Effector CD8-positive, alpha-beta T cell (primary cell): Measurements from ENCODE around the gene CYP4F3.
"Not testable (repeated sequence)": the region's sequence is repeated elsewhere in the genome, so short reads cannot be mapped to it uniquely, and the experiment has no call there.

Experiments used
- DNase-seq: peaks from one replicate; lab custom pipeline; 2025; lab: John Stamatoyannopoulos, UW

The CYP4F3 gene

DNA sequence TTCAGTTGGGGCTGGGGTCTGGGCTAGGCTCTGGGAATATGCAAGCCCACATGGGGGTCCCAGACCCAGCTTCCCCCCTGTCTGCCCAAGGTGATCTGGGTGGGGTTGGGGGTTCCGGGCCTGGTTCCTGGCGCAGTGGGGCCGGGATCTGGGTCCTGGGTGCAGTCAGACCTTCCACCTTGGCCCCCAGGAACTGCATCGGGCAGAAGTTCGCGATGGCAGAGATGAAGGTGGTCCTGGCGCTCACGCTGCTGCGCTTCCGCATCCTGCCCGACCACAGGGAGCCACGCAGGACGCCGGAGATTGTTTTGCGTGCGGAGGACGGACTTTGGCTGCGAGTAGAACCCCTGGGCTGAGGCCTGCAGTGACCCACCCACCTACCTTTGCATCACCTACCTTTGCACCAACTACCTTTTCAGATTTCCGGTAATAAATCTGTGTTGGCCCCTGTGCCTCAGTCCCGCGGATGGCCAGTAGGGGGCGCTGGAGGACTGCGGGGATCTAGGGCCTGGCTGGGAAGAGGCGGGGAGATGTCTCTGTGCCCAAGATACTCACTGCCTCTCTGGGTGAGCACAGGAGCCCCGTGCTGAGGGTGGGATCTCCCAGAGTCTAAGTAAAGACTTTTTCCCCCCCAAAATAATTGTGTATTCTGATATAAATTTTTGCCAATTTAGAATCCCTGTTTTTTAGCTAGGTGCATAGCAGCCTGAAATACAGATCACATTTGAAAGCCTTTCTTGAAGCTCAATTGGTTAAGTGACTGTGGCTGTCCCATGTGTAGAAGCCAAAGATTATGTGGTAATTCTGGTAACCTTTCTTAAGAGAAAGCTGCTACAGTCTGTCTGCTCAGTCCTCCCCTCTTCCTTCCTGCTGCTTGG lies 11.5 kb upstream of the CYP4F3 start:
- peak; percentile 89 for DNase-seq

DNA sequence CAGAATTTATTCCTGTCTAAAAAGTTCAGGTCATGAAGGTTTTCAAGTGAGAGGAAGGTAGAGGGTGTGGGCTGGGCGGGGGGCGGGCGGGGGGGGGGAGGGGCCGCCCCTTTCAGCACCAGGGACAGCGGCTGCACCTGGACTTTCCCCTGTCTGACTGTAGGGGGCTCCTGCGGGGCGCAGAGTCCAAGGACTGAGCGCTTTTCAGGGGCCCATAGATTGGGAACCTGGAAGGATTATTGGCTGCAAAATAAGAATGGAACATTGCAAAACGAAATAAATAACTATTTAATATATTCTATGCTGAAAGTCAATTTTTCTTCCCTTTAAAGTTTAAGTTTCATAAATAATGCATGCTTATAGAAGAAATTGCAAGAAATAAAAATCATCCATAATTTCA lies 8.9 kb upstream of the CYP4F3 start:
- peak; percentile 30 for DNase-seq

DNA sequence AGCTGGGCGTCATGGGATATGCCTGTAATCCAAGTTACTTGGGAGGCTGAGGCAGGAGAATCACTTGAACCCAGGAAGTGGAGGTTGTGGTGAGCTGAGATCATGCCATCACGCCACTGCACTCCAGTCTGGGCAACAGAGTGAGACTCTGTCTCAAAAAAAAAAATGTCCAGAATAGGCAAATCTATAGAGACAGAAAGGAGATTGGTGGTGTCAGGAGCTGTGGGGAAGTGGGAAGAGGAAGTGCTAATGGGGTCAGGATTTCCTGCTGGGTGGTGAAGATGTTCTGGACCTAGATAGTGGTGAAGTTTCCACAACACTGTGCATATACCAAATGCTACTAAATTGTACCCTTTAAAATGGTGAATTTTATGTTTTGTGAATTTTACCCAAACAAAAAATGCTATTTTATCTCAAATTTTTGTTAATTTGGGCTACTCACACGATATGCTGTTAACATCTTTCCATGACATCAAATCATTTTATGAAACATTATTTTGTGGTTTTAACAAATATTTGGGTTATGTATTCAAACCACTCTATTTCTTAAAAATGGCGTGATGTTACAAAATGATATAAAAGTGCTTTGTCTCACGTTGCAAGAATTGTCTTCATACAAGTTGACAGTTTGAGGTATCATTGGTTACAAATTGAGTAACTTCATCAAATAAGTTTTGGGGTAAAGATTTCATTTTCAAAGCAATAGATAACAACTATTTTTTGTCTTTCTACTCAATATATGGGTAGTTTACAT lies 7.4 kb upstream of the CYP4F3 start:
- no peak for DNase-seq

DNA sequence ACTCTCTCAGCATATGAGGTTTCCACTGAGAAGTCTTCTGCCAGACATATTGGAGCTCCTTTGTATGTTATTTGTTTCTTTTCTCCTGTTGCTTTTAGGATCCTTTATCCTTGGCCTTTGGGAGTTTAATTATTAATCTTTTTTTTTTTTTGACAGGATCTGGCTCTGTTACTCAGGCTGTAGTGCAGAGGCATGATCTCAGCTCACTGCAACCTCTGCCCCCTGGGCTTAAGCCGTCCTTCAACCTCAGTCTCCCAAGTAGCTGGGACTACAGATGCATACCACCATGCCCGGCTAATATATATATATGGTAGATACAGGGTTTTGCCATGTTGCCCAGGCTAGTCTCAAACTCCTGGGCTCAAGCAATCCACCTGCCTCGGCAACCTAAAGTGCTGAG lies 6.6 kb upstream of the CYP4F3 start:
- DNase-seq: no peak

DNA sequence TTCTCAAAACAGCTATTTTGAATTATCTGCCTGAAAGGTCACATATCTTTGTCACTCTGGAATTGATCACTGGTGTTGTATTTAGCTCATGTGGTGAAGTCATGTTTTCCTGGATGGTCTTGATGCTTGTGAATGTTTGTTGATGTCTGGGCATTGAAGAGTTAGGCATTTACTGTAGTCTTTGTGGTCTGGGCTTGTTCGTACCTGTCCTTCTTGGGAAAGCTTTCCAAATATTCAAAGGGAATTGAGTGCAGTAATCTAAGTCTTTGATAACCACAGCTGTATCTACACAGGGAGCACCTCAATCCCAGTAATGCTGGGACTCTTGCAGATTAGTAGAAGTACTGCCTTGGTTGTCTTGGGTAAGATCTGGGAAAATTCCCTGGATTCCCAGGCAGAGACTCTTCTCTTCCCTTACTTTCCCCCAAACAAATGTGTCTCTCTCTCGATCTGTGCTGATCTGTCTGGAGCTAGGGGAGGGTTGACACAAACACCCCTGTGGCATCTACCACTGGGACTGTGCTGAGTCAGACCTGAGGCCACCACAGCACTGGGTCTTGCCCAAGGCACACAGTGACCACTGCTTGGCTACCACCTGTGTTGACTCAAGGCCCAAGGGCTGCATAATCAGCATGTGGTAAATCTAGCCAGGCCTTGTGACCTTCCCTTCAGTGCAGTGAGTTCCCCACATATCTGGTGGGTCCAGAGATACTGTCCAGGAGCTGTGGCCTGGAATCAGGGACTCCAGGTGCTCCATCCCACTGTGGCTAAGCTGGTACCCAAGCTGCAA lies 5.5 kb upstream of the CYP4F3 start:
- no peak for DNase-seq

DNA sequence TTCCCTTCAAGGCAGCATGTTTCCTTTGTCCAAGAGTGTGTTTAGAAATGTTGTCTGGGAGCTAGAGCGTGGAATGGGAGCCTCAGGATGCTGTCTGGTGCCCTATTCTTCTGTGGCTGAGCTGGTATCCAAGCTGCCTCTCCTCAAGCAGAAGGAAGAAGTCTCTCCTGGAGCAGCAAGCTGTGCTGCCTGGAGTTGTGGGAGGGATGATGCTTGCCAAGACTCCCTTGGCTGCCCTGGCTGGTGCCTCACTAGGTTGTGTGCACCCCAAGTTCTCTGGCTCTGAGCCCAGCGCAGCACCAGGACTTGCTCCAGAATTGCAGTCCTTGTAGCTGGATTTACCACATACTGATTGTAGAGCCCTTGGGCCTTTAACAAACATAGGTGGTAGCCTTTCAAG lies 4.7 kb upstream of the CYP4F3 start:
- DNase-seq: no peak

DNA sequence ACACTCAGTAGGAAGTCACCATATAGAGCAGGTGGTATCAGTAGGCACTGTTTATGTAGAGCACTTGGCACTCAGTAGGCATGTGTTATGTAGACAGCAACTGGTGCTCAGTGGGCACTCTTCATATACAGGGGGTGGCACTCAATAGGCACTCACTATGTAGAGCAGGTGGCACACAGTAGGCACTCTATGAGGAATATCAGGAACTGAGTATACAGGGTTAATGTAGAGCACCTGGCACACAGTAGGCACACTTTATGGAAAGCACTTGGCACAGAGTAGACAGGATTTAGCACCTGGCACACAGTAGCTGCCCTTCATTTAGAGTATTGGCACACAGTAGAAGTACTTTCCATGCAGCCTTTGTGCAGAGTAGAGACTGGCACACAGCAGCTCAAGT lies 1.1 kb upstream of the CYP4F3 start:
- no peak for DNase-seq

DNA sequence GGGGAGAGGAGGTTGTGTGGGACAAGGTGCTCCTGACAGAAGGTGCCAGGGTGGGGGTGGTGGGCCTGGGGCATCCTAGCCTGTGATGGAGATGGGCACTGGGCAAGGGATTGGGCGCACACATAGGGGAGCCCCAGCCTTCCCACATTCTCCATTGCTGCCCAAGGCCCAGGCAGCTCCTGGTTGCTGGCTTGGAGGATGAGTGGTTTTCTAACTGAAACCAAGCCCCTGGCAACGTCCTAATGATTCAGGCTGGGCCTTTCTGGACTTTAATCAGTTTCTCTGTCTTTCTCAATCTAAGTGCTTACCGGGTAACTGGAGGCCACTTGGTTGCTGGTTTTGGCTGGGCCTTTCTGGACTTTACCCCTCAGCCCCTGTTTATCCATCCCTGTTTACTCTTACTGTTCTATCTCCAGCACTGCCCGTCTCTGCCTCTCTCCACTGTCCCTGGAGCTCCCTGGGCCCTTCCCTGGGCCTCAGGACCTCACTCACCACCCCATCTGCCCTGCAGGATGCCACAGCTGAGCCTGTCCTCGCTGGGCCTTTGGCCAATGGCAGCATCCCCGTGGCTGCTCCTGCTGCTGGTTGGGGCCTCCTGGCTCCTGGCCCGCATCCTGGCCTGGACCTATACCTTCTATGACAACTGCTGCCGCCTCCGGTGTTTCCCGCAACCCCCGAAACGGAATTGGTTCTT lies 354 bp downstream of the CYP4F3 start:
- DNase-seq: no peak

DNA sequence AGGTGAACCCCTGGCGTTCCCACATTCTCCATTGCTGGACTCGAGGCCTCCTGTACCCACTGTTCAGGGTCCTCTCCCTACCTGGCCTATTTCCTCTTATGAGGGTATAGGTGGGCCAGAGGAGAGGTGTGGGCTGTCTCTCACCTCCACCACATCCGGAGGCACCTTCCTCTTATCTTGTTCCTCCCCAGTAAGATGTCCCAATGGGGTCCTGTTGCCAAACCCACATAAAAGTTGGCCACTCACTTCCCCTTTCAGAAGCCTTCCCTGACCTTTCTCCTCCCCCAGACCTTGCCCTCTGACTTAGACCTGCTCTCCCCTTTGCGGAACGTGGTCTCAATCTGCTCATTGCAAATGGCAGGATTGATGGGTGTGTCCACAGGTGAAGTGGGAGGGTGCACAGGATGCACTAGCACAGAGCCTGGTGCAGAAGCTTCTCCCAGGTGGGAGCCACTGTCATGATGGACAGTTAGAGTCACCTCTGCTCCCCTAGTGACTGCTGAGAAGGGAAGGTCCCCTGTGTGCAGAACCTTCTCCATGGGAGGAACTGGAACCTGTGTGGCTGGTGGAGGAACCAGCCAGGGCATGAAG lies 1.3 kb downstream of the CYP4F3 start:
- DNase-seq: no peak

DNA sequence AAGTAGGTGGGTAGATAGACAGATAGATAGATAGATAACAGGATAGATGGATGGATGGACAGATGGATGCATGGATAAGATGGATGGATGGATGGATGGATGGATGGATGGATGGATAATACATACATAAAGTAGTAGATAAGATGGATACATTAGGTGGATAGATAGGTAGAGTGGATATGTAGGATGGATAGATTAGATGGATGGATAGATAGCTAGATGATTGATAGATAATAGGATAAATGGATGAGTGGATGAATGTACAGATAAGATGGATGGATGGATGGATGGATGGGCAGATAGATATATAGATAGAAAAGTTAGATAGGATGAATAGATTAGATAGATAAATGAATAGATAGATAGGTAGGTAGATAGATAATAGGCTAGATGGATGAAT lies 2.1 kb downstream of the CYP4F3 start:
- DNase-seq: no peak

DNA sequence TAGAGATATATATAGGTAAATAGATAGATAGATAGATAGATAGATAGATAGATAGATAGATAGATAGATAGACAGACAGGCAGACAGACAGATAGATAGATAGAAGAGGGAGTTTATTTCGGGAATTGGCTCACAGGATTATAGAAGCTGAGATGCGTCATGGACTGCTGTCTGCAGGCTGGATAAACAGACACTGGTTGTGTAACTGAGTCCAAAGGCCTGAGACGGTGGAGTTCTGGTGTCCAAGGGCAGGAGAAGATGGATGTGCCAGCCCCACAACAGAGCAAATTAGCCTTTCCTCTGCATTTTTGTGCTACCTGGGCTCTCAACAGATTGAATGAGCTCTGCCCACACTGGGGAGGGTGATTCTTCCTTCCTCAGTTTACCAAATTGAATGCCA lies 2.7 kb downstream of the CYP4F3 start:
- DNase-seq: no peak

DNA sequence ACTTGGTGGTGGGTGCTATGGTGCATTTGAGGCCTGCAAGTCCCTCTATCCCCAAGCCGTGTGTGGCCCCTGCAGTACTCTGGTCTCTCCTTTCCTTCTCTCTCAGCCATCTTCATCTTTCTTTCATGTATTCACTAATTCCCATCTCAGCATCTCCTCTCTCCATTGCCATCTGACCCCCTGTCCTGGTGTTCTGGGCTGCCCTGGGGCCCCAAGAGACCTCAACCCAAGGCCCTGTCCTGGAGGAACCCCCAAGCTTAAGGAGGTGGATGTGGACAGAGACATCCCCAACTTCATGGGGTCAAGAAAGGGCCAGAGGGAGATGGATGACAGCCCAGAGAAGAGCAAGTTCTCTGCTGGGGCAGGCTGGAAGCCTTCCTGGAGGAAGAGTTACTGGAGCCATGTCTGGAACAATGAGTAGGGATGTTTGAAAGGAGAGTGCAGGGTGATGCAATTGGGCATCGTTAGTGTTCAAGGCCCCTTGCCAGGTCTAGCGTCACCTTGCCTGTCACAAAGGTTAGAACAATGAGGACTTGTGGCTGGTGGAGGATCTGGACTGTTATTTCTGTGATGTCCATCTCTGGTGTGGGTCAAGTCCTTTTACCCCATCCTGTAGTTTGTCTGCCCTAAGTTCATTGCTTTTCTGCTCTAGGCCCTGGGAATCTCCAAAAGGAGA lies 3.5 kb downstream of the CYP4F3 start:
- no peak for DNase-seq

DNA sequence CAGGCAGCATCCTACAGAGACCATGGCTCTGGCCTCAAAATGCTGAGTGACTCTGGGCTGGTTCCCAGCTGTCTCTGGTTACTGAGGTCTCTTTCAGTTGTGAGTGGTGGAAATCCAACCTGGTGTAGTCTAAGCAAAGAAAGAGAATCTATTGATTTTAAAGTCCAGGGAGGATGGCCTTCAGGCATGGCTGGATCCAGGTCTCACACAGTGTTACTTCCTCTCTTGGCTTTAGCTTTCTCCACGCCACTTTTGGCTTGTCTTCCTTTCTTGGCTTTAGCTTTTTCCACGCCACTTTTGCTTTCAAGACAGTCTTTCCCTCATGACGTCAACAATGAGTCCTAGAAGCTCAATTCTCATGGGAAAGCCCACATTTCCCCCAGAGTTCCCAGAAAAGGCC lies 4.1 kb downstream of the CYP4F3 start:
- DNase-seq: no peak

DNA sequence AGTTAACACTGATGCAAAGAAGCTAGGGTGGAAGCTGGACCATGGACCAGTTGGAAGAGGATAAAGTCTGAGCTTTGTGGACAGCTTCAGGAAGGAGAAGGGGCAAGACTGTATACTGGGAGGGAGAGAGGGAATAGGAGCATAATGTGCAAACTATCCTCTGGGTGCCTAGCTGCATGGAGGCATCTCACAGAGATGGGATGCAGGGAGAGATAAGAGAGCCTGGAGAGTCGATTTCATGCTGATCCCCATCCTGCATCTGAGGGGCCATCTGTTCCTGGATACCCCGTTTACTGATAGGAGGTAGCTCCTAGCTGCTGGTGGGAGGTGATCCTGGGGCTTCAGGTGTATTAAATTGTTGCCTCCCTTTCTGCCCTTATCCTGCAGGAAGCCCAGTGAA lies 8.8 kb downstream of the CYP4F3 start:
- DNase-seq: no peak

DNA sequence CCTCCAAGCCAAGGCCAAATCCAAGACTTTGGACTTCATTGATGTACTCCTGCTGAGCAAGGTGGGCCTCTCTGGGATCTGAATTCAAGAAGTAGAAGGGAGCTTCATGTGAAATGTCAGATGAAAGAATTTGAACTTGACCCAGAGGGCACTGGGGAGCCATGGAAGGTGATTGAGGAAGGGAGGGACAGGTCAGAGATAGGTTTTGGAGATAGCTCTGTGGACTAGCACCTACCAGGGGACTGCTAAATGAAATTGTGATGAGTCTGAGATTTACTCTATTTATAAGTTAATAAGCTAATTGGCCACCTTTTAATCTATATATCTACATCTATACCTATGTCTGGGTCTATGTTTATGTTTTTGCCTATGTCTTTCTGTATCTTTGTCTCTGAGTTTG lies 9.4 kb downstream of the CYP4F3 start:
- not testable (repeated sequence) for DNase-seq

DNA sequence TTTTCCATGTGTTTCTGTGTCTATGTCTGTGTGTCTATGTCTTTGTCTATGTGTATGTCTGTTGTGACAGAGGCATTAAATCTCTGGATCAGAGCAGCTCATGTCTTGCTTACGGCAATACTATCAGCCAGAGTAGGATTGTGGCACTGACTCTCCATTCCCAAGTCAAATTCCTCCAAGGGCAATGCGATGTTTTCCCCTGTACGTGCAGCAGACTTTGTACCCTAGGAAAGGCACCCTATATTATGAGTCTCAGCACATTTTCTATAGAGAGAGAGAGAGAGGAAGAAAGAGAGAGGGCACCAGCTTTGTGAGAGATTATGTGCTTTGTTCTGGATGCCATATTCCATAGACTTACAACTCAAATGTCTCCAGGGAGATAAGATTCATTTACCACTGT lies 11.1 kb downstream of the CYP4F3 start:
- no peak for DNase-seq

DNA sequence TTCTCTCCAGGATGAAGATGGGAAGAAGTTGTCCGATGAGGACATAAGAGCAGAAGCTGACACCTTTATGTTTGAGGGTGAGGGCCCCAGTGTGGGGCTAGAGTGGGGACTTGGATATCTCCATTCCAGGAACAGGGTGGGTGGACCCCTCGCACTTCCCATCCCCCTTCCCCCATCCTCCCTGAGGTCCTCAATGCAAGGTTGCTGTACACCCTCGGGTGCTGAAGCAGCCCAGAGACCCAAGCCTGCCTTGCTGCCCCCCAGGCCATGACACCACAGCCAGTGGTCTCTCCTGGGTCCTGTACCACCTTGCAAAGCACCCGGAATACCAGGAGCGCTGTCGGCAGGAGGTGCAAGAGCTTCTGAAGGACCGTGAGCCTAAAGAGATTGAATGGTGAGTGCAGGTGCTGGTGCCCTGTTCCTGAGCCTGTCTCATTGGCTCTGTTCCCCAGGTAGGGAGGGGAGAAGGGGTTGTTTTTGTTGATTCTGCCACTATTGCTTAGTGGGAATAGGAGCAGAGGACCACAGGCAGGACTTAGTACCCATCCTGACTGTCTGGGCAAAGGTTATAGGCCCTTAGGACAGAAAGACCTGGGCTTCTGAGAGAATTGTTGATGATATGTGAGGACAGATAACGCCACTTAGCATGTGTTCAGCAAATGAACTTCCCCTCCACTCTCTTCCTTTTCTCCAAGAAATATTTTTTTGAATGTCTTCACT lies 12.0 kb downstream of the CYP4F3 start:
- DNase-seq: no peak

DNA sequence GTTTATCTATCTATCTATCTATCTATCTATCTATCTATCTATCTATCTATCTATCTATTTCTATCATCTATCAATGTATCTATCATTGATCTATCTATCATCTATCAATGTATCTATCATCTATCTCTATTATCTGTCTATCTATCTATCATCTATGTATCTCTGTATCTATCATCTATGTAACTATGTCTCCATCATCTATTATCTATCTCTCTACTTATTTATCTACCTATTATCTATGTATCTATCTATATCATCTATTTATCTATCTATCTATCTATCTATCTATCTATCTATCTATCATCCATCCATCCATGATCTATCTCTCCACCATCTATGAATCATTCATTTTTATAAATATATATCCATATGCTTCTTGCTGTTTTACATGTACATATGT lies 15.8 kb downstream of the CYP4F3 start:
- no peak for DNase-seq

DNA sequence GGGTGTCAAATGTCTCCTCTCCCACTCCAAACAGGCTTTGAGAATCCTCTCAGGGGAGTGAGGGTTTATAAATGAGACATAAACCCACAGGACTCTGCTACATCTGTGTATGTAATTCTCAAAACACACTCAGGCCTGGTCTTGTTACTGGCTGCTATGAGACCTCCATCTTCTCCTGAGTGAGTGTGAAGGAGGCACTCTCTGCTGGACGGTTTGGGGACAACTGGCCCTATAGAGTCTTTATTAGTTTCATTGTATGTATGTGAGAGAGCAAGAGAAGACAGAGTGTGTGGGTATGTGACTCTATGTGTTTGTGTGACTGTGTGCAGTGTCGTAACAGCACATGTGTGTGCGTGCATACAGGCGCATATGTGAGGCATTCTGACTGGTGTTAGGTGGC lies 22.6 kb downstream of the CYP4F3 start:
- DNase-seq: no peak

DNA sequence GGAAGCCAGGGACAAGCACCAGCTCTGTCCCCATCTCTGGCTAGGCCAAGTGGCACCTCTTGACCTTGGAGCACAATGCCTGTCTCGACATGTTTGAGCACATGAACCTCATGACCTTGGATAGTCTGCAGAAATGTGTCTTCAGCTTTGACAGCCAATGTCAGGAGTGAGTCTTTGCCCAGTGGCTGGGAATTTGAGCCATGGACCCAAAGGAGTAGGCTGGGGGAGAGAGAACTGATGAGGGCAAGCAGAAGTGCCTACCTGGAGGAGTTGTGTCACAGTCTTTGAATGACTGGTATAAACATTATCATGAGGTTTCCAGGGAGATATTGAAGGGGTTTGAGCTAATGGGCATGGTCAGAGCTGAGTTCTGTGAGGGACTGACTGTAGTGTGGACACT lies 25.5 kb downstream of the CYP4F3 start:
- DNase-seq: no peak
